Stimulated activated CD8-positive, alpha-beta memory T cell treated with anti-CD3 and anti-CD28 coated beads, Interleukin-4, amount 100 ng/mL, for 24 hours (primary cell): ENCODE results near the gene CNTNAP5.

Experiments
- DNase-seq: peaks from one replicate; pipeline ENCODE4 v3.0.0-alpha.2; 2020; ENCODE audit warnings: low read depth

Gene CNTNAP5

DNA sequence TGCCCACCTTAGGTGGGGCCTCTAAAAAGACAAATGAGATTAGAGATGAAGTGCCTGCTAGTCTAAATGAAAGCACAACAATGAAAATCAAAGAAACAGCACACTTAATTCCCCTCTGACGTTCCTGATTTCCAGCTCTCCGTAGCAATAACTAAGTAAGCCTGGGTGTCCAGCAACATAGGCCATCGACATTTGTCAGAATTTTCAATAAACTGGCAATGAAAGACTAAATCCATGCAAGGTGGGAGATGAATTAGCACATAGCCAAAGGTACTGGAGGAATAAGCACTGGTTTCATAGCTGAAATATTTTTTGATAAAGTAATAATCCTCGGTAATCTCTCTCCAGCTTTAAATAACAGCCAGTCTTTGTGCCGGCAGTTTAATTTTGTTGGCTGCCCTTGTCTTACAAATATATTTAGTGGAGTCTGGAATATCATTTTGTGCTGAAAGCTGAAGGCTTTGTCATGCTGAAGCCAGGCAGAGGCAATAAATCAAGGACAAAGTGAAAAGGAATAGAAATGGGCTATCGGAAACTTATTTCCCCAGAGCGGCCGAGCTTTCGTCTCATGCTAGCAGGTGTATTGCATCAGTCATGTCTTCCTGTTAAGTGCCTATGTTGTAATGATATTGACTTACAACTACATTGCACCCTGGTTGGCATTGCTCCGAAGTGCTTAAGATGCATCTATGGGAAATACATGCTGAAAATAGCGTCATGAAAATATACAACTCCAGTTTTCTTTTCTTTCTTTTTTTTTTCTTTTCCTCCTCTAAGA, 790.1 kb downstream of the CNTNAP5 start:
- DNase-seq, result no peak

DNA sequence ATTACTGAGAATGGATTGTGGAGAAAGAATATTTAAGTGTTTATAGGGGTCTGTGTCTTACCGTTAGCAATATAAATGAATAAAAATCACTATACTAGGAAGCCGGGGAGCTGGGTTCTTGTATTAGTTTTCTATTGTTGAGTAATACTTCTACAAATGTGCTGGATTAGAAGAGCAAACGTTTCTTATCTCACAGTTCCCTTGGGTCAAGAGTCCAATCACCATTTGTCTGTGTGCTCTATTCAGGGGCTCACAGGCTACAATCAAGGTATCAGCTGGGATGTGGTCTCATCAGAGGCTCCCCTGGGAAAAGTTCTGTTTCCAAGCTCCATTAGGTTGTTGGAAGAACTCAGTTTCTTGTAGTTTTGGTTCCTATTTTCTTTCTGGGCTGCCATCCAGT, 790.9 kb downstream of the CNTNAP5 start:
- DNase-seq, result no peak

DNA sequence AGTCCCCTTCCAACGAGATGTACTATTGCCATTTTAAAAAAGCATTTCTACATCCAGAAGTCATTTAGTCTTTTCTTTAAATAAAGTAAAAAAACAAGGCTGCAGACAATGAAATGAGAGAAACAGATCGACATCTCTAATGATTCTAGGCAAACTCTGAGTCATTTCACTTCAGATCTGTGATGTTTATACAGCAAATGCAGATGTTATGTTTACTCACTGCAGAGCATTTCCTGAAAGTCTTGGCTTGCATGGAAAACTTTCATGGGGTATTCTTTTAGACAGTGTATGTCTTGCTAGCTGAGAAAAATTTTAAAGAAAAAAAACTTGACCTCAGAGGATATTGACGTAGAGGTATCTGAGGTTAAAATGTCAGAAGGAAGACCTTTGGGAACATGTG, 797.4 kb downstream of the CNTNAP5 start:
- no peak for DNase-seq

DNA sequence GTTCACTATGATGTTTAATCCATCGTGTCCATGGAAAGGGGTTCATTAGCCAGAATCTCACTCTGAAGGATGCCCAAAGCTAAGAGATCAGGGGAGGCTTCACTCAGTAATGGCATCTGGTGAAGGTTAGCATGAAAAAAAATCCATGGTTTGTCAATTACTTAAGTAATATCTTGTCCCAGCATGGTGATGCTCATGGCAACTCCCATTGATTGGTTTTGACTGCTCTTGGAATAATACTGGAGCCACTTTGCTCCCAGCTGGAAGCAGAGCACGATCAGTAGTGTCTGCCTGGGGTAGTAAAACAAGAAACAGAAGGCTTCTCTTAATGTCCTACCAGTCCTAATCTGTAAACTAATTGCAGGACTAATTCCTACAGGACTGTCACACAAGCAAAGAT, 799.4 kb downstream of the CNTNAP5 start:
- DNase-seq, result no peak

DNA sequence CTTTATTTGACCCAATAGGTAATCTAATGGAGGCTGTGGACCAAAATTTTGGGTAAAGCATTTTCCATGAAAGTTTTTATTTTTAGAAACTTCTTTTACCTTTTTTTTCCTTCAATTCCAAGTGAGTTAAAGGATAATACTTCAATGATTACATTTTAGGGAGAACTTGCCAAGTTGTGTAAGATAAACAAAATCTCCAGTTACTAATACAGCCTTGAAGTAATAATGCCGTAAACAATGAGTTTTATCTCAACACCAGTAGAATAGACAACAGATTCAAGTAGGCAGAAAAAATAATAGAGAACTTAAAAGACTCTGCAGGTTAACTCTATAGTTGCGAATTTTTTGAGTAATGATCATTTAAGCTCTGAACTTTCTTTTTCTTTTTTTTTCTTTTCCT, 807.4 kb downstream of the CNTNAP5 start:
- no peak for DNase-seq

DNA sequence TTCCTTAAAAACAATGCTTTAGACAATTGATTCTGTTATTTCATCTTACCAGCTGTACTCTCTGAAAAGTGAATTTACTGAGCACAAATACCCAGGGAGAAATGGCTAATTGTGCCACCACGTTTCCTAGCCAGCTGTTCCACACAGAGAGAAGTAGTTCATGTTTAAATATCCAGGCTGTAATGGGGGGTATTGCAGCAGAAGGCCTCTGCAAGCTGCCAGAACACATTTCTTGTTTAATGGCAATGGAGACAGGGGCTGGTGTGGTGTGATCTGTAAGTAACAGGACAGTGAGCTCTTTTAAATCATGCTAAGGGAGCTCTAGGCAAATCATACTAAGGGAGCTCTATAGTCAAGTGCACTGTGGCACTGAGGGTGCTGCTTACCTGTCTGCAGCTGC, 809.2 kb downstream of the CNTNAP5 start:
- DNase-seq, result no peak

DNA sequence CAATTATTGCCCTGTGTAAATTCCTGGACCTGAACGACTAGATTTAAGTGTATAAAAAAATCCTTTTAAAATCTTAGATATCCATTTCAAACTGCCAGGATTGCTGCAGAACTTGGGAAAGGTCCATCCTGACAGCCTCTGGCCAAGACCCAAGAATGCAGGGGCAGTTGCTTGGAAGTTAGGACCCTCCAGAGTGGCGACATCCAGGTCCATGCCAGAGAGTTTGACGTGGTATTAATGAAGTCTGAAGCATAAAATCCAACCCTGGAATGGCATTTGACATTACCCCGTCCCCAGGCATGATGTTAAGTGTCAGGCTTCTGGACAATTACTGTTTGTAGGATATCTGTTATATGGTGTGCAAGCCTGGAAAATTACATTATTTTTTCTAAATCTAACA, 810.2 kb downstream of the CNTNAP5 start:
- DNase-seq, result no peak

DNA sequence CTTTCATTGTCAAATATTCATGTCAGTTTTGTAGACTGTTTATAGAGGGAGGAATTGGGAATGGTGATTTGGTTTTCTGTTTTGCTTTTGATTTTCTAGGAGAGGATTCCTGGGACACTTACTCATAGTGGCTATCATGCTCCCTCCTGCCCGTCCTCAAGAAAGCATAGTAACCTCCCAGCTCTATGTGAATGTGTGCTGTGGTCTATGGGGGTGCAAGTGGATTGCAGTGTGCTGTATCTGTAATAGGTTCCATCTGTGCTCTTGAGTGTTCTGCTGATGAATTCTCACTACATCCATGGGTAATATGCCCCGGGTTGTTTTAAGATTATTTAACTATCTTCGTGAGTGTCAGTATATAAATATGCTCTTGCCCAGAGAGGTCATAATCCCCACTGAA, 811.3 kb downstream of the CNTNAP5 start:
- DNase-seq, result no peak

DNA sequence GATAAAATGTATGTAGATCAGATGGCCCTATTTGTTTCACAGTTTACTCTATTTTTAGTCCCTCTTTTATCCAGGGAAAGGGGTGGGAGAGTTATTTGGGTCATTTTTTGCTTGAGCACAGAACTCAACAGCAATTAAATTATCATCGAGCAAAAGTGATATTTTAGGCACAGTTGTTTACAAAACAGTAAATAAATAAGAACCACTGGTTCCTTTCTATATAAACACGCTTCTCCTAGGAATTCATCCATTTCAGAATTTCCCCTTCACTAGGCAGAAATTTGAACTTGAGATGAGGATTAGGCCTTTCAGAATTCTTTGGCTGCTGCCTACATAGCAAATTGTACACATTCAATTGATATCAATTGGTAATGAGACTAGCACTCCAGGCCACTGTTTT, 812.4 kb downstream of the CNTNAP5 start:
- no peak for DNase-seq

DNA sequence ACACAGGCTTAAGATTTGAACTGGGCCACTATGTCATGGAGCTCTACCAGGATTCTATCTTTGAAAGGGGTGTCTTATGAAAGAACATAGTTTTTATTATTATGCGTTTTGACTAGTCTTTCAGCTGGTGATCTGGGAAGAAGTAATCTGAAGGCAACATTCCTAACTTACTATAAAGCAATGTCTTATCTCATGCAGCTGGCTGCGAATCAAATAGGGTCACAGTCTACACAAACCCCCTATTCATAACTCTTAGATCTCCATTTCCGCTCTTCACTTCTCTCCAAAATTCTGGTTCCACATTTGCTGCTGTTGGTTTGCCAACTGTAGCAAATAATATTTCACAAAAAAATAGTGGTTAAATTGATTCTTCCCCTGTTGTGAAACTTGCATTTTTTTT, 813.3 kb downstream of the CNTNAP5 start:
- DNase-seq, result no peak

DNA sequence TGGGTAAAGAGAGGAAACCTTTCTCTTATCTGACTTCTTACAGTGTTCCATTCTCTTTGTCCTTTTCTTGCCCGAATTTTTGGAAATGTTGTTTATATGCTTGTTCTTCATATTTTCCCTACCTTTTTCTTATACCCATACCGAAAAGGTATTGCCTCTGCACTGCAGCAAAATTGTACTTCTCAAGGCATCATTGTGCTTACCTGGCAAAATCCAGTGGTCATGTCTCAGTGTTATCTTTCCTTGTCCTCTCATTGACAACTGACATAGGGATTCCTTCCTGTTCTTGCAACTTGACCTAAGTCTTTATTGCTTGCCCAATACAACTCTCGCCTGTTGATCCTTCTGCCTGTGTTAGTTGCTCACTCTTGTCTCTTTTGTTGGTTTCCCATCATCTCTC, 842.2 kb downstream of the CNTNAP5 start:
- no peak for DNase-seq

DNA sequence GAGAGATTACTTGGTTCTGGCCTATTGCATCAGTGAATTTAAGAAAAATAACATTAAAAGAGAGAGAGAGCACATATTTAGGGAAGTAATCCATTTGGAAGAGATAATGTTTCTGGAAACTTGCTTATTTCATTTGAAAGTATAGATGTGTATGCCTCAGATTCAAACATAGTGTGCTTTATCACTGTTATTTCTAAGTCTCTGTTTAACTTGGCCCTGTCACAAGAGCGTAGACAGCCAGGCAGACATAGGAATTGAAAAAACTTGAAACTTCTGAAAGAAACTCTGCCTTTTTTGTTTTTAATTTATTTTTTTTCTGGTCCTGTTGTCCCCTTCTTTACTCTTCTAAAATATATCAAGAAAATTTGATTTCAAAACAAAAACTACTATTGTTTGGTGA, 849.1 kb downstream of the CNTNAP5 start:
- DNase-seq, result no peak

DNA sequence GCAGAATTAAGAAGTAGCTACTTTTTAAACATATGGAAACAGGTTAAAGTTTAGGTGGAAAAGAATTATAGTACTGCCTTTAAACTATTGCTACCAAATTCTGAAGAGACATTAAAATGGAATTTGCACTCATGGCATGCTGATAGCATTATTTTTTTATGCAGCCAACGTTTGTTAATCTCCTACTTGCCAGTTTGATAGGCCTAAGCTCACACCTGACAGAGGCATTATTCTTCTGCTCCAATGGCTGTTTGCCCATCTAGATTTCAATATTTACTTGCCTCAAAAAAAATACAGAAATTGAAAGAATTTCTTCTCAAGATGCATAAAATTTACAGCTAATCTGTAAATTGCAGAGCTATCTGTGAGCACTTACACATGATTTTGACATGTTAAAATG, 849.6 kb downstream of the CNTNAP5 start:
- DNase-seq, result no peak

DNA sequence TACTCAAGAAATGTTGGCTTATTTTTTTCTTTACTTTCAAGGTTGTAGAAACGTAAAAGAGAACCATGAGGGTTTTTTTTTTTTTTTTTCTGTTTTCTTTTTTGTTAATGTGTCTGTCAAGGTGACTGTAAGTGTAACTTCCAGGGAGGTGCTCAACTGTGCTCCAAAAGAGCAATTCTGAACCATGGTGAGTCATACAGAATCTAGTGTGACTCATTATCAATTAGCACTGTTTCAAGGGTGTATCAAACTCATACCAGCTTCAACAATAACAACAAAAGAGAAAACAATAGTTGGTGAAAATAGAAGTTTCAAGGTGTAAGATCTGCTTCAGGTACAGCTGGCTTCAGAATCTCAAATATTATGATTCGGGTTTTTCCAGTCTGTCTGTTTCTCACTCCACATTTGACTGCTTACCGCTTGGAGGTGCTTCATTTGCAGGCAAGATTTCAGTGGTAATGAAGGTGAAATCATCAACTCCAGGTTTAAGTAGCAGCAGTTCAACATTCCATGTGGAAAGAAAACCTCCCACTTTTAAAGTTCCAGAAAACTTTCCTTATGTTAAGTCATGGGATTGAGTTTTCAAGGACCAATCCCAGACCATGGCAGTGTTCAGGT, 850.6 kb downstream of the CNTNAP5 start:
- no peak for DNase-seq

DNA sequence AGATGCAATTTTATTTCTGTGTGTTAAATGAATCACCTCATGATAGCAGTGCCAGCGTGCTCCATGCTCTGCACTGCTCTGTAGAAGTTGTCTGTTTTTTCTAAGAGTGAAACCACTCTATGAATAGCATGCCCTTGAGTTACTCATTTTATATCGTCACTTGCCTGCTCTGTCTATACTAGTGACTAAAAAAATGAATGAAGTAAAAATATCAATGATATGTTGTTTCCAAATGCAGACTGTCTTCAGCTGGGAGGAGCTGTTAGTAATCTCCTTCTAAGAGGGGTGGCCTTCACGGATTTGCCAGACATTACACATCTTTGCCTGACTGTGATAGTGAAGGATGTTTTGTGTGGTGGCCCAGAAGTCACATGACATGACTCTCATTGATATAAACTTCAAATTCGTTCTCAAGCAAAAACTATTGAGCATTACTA, 852.1 kb downstream of the CNTNAP5 start:
- no peak for DNase-seq

DNA sequence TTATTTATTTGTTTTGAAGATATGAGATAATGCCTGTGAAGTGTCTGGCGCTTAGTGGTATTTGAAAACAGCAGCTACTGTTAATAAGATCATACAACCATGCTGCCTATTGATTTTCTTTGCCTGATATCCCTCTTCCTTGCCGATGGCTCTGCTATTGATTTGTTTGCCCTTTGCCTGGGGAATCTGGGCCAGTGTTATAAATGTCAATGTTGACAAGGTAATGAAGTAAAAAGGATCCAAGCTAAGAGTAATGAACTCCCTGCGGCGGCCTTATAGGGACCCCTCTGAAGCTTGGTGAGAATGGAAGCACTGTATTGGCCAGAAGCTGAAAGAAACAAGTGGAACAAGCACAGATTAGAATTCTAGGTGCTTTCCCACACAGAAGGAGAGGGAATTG, 854.6 kb downstream of the CNTNAP5 start:
- no peak for DNase-seq

DNA sequence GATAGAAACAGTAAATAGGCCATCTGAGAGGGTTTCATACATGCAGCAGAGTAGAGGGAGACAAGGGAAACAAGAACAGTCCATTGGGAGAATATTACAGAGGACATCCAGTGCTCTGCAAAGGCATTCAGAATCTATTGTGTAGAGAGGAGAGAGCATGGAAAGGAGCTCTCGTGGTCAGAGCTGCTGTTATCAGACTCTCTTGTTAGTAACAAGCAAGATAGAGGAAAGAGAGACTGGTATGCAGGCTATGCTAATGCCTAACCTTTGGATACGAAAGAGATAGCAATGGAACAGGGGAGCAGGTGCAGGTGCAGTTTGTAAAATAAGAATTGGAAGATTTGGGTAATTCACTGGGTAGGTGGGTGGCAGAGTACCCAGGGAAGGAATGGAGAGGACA, 855.9 kb downstream of the CNTNAP5 start:
- DNase-seq, result no peak

DNA sequence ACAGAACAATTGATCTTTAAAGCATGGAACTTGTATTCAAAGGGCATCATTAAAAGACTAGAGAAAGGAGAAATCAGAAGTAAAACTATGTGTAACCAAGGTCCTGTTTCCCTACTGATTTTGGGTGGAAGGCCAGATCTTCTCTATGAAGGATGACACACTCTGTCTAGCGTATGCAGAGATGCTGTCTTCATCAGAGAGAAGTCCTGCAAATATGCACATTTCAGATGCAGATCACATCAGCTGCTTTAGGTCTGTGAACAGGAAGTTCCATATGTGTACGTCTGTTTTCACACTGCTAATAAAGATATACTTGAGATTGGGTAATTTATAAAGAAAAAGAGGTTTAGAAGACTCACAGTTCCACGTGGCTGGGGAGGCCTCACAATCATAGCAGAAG, 857.3 kb downstream of the CNTNAP5 start:
- no peak for DNase-seq

DNA sequence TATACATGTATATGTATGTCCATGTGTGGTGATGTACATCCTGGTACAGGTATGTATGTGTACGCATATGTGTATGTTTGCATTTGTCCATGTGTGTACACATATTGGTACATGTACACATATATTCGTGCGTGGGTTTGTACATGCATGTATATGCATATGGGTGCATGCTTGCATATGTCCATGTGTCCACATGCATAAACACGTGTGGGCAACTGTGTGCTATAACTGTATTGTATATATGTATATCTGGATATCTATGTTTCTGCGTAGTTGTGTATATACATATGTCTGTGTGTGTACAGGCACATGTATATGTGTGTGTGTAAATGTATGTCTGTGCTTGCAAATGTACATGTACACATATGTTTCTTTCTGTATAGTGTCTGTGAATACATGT, 858.5 kb downstream of the CNTNAP5 start:
- DNase-seq, result no peak

DNA sequence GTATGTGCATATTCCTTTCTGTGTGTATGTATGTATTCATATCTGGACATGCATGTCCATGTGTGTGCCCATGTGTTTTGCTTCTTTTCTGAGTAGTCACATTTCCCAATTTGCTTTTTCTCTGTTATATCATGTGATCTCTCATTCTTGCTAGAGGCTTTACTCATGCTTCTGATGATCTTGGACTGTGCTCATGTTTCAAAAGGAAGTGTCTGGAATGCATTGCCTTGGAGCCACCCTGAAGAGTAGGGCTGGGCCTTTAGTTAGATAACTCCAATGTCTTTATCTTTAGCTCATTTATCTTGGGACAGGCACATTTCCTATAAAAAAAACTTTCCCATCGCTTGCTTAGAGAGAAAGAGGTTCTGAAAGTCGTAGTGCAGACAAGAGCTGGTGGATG, 859.2 kb downstream of the CNTNAP5 start:
- DNase-seq, result no peak

DNA sequence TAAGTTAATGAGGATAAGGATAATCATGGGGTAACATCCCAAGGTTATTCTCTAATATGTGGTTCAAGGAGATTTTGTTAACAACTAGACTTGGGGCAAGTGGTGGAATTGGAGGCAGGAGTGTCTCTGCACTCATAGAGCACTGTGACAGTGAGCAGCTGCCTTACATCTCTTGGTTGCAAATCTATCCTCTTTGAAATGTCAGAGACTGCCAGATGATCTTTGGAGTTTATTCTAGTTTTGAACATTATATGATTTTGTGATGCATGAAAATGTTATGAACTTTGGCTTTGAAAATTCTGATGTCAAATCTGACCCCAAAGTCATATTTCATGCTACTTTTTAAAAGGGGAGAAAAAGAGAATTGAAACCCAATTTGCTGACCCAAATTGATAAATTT, 861.1 kb downstream of the CNTNAP5 start:
- DNase-seq, result no peak

DNA sequence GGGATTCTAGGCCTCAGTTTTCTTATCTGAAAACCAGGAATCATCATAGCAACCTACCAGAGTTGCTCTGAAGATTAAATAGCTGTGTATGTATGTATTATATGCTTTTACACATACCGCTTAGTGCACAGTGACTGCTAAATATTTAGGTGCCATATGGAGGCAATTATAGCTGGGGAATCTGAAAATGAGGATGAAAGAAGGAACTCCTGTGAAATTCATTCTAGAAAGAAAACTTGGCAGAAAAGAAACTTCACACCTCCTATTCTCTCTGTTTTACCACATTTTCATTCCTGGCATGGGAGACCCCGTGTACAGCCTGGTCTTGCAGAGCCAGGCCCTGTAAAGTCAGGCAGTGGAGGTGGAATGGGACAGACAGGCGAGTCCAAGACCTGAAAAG, 862.4 kb downstream of the CNTNAP5 start:
- DNase-seq, result no peak

DNA sequence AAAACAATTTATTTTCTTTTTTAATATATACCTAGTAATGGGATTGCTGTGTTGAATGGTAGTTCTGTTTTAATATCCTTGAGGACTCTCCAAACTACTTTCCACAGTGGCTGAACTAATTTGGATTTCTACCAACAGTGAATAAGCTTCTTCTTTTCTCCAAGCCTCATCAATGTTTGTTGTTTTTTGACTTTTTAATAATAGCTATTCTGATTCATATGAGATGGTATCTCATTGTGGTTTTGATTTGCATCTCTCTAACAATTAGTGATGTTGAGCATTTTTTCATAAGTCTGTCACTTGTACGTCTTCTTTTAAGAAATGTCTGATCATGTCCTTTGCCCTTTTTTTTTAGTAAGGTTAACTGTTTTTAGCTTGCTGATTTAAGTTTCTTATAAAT, 863.3 kb downstream of the CNTNAP5 start:
- no peak for DNase-seq

DNA sequence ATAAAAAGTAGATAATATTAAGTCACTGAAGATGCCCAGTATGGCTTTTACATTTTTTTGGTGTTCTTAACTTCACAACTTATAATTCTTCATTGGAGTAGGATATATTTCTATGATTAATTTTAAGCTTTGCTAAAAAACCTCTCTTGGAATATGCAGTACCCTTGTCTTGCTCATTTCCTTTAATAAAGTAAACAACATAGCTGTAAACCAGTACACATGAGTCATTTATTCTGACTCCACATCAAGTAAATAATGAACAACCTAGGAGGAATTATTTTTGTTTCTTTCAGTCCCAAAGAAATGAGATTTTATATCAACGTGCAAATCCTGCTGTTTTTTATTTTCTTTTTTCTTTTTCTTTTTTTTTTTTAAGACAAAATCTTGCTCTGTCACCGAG, 869.1 kb downstream of the CNTNAP5 start:
- no peak for DNase-seq
